HG03025 (cell line): ENCODE measurements around the gene POLN.

Source experiments
- ATAC-seq: cut with Tn5 transposase; IDR thresholded peaks from one replicate; pipeline ENCODE4 v1.9.1; 2021; ENCODE audit warnings: mild to moderate bottlenecking, moderate library complexity; ENCODE audit not compliant: unreplicated experiment, low FRiP score

The POLN gene

GRCh38 chr4:2064276-2064991, 177.5 kb downstream of the POLN start:
- ATAC-seq: no peak

DNA sequence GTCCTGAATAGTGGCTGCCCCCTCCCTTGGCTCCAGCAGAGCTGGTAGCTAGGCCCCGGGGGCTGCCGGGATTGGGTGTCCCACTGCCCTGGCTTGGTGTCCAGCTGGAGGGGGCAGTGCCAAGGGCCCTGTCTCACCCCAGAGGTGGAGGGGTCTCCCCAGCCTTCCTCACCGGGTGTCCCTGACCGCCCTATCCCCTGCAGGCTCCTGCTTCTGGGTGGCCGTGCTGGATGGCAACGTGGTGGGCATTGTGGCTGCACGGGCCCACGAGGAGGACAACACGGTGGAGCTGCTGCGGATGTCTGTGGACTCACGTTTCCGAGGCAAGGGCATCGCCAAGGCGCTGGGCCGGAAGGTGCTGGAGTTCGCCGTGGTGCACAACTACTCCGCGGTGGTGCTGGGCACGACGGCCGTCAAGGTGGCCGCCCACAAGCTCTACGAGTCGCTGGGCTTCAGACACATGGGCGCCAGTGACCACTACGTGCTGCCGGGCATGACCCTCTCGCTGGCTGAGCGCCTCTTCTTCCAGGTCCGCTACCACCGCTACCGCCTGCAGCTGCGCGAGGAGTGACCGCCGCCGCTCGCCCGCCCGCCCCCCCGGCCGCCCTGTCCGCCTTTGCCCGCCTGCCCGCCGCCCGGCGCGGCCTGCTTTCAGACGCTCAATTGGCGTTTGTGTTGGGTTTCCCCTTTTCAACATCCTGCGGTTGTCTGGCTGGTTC, 178.2 kb downstream of the POLN start:
- ATAC-seq: no peak

GRCh38 chr4:2062808-2063524, 179.0 kb downstream of the POLN start:
- ATAC-seq: no peak

DNA sequence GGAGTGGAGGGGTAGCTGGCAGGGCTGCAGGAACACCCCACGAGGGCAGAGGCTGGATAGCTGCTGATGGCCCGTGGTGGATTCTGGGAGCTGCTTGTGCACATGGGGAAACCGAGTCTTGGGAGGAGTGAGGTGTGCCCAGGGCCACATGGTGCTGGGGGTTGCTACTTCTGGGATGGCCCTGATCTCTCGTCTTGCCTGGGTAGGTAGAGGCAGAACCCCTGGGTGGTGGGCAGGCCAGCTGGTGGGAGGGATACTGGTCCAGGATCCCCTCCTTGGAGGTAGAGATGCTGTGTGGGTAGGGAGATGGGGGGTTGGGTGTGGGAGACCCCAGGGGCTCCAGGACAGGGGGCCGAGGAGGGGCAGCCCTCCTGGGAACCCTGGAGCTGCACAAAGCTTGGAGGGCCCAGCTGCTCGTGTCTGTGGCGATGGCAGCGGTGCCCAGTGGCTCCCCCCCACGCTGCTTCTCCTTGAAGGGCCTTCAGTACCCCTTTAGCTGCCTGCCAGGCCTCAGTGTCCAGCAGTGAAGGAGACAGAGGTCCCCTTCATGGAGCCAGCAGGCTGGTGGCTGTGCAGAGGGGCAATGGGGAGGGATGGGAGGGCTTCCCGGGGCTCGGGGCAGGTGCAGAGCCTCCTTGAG, 179.6 kb downstream of the POLN start:
- no peak for ATAC-seq

DNA sequence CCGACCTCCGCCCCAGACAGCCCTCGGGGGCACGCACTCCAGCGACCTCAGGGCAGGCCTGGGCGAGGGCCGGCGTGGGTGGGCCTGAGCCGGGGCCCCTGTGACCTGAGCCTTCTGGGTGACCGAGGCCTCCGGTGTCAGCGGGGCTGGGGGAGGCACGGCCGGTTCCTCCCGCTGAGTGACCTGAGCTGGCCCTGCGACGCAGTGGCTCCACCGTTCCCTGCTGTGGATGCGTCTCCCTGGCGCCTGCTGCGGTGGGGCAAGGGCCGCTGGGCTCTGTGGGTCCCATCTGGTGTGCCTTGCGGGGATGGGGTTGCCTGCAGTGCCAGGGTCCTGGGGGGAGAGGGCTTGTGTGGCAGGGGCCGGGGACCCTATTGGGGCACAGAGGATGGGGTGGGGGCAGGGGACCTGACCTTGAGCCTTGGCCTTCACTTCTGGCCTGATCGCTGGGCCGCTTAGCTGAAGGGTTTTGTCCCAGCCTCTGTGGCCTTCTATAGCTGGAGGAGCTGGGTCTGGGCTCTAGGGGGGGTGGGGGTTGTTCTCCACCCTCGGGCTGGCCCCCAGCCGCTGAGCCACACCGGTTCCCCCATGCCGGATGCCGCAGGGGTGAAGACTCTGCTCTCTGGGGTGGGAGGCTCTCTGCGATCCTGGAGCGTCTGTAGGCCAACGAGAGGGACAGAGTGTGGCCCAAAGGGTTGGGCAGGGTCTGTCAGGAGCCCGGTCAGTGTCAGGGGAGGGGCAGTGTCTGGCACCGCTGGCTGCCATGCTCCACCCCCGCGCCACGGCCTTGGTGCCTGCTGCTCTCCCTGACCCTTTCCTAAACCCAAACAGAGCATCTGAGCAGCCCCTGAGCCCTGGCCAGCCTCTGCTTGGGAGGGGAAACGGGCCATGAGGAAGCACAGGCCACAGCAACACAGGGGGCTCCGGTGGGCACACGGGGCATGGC, 180.5 kb downstream of the POLN start:
- ATAC-seq: no peak

DNA sequence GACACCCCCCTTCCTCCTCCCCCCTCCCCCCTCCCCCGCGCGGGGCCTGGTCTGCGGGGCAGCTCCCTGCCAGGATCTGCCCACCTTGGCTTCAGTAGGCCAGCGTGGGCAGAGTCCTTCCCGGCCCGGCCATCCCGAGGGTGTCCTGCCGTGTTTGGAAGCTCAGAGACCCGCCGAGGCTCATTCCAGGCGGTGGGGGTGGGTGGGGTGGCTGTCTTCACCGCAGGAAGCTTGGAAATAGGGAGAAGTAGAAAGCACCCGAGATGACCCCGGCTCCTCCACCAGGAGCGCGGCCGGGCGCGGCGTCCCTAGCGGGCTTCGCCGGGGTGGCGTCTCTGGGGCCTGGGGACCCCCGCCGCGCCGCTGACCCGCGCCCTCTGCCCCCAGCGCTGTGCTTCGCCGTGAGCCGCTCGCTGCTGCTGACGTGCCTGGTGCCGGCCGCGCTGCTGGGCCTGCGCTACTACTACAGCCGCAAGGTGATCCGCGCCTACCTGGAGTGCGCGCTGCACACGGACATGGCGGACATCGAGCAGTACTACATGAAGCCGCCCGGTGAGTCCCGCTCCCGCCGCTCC, 181.2 kb downstream of the POLN start:
- ATAC-seq: no peak

GRCh38 chr4:2059726-2060602, 182.0 kb downstream of the POLN start:
- no peak for ATAC-seq

DNA sequence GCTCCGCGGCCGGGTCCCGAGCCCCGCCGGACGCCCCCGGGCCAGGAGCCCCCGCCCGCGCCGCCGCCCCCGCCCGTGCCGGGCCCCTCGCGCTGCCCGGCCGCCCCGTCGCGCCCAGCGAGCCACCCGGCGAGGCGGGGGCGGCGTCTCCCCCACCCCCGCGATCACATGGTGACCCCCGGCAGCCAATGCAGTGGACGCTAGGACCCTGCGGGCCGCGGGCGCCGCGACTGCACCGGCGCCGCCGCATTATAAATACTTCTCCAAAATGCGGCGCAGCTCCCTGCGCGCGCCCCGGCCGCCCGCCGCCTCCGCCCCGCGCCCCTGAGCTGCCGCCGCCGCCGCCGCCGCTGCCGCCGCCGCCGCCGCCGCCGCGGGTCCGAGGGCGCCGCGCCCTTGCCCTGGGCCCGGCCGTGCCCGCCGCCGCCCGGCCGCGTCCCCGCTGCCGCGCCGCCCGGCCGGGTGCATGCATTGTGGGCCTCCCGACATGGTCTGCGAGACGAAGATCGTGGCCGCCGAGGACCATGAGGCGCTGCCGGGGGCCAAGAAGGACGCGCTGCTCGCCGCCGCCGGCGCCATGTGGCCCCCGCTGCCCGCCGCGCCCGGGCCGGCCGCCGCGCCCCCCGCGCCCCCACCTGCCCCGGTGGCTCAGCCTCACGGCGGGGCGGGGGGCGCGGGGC, 182.7 kb downstream of the POLN start, which contains the start of gene NAT8L:
Gene NAT8L, plus strand, starts transcription at position 282 of the 680 bp plus-strand sequence. Its CDS starts 185 bp downstream, at position 467.
- no peak for ATAC-seq

GRCh38 chr4:2058264-2059045, 183.5 kb downstream of the POLN start:
- no peak for ATAC-seq

DNA sequence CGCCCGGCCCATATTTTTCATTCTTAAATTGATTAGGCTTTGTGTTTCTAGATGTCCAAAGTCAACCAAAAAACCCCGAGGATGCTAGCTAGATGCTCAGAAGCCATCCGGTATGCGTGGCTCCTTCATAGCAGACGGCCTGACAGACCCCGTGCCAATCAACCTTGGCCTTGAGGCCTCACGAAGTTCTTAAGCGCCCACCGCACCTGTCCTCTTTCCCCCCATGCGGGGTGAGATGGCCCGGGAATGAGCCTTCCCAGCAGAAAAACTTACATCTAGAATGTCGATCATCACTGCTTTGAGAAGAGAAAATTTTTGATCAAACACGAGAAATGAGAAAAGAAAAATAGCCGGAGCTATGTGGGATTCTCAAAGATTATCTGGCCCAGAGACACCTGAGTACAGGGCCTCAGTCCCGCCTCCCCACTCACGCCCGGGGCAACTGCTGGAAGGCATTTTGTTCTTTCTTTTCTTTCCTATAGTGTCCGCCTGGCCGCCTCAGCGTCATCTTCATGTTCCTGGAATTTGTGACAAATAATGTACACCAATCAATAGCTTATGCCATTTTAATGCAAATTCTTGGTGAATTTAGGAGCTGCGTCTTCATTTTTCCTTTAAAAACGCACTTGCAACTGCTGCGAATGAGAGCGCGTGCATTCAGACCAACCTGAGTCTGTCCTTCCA, 184.4 kb downstream of the POLN start:
- no peak for ATAC-seq

DNA sequence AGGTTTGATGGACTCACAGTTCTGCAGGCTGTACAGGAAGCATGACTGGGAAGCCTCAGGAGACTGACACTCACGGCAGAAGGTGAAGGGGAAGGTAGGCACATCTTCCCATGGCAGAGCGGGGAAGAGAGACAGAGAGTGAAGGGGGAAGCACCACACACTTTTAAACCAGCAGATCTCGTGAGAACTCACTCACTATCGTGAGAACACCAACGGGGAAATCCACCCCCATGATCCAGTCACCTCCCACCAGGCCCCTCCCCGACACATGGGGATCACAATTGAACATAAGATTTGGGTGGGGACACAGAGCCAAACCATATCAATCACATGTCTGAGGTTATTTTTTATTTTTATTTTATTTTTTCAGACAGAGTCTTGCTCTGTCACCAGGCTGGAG, 187.7 kb downstream of the POLN start:
- ATAC-seq: no peak

GRCh38 chr4:2051086-2051485, 190.8 kb downstream of the POLN start:
- ATAC-seq: no peak

- ATAC-seq: no peak
Measured at GRCh38 chr4:2049811-2050210, 192.1 kb downstream of the POLN start.

GRCh38 chr4:2049381-2049780, 192.5 kb downstream of the POLN start:
- no peak for ATAC-seq

DNA sequence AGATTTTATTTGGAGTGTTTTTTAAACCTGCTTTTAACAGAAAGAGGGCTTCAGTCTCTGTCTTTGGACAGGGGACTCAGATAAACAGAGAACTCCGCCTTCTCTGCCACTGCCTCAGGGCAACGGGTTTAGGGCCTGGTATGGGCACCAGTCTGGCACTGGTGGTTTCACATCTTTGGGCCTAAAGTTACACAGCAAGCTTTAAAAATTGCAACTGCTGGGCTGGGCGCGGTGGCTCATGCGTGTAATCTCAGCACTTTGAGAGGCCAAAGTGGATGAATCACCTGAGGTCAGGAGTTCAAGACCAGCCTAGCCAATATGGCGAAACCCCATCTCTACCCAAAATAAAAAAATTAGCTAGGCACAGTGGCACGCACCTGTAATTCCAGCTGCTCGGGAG, 193.1 kb downstream of the POLN start:
- no peak for ATAC-seq

DNA sequence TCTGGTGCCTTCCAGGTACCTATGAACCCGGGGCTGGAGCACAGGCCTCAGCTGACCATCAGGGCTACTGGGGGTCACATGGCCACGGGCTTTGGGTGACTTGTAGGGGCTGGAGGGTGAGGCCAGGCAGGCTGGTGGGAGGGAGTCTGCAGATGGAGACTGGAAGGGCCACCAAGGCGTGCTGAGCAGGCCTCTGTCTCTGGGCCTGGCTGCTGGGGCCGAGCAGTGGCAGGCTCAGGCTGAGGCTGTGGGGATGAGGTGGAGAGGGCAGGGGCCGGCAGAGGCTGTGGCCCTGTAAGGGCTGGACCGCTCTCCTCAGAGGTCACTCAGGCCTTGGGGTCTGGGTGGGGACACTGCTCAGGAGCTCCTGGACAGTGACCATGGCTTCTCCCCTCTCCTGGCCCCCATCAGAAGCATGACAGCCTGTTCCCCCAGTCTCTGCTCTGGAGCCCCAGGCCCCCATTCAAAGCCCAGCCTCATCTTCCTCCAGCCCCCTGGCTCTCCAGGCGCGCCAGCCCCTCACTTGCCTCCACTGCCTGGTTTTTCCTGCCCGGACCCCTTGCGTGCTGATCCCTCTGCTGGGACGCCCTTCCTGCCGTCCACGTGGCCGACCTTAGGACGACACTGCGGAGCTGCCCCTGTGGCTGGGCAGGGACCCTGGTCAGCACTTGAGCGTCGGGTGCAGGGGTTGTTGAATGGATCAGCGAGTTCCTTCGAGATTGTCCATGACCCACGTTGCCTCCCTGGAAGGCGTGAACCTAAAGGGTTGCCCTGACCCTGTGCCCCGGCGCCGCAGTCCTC, 193.9 kb downstream of the POLN start:
- no peak for ATAC-seq
